Upper lobe of right lung (tissue), 1 donor: ENCODE results near the gene GRM1. TPM values are rescaled to one million over a fixed set of nuclear protein-coding genes. Genes with fewer than 3 reads are reported as not detected.

Experiments used
- ATAC-seq: fragments of 200-7000 bp; cut with Tn5 transposase; one replicate; pipeline ENCODE4 v1.9.1; 2020; ENCODE audit warnings: mild to moderate bottlenecking, moderate library complexity
- DNase-seq: peaks from one replicate; pipeline ENCODE4 v3.0.0-alpha.2; 2020
- H3K27ac ChIP-seq: fragments of 200-600 bp; one replicate; pipeline ENCODE4 v1.8.0; 2022
- H3K27me3 ChIP-seq: fragments of 200-600 bp; one replicate; pipeline ENCODE4 v1.8.0; 2022; ENCODE audit warnings: mild to moderate bottlenecking
- H3K36me3 ChIP-seq: fragments of 200-600 bp; one replicate; pipeline ENCODE4 v1.8.0; 2022
- H3K4me1 ChIP-seq: fragments of 200-600 bp; one replicate; pipeline ENCODE4 v1.8.0; 2022
- H3K4me3 ChIP-seq: fragments of 200-600 bp; one replicate; pipeline ENCODE4 v1.8.0; 2022; ENCODE audit warnings: mild to moderate bottlenecking
- H3K9me3 ChIP-seq: fragments of 200-600 bp; one replicate; pipeline ENCODE4 v1.8.0; 2022
- intact Hi-C: fragments of 100-400 bp; cut with DNase I; formaldehyde crosslinking; loops from one replicate; pipeline ENCODE4 v1.11.0; 2022
- total RNA-seq: library from RNA; stranded (reverse); fragmentation: NEBNext Ultra II Directional; extraction: Animal tissue kit (Norgen Biotek cat#: 25700); gene quantifications from one replicate; pipeline ENCODE4 v1.2.1, GENCODE V29; 2021
- TF ChIP-seq, protein P1 (sequence below): fragments of 200-600 bp; IDR thresholded peaks from one replicate; pipeline ENCODE4 v1.8.0; 2022; ENCODE audit warnings: antibody characterized with exemption
- donor health status: DM: no; HTN: yes; CAD: no; lungs with severe emphysema.

Gene GRM1
- total RNA-seq, 1 donor from 2014 or later = 0.09 TPM

DNA sequence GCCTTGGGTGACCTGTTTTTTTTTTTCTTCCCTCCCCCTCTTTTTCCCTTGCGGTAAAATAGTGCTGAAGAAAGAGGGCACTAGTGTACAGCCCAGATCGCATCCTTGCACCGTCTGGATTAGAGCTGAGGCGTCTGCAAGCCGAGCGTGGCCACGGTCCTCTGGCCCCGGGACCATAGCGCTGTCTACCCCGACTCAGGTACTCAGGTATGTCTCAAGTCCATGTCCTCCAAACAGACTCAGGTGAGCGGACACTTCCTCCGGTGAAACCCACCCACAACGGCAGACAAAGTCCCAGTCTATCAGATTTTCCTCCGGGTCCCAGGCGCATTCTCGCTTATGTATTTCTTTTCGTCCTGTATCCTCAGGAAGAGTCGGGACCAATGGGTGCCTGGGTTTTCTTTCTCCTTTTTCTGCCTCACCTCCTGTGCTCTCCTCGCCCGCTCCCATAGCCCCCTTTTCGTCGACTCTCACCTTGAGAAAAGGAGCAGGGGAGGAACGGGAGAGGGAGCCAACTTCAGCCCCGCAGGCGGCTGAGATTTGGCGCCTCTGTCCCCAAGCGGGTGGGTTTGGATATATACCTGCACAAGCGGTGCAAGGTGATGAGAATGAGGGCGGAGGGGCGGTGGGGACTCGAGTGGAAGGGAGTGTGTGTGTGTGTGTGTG lies 1.1 kb upstream of the GRM1 start:
- Histone ChIP-seq H3K27me3 (peaks cover 43% of the 10 kb centered on the region), H3K27ac (no peak overlapping the region), H3K9me3 (no peaks in the 10 kb centered on the region), H3K36me3 (no peaks in the 10 kb centered on the region), H3K4me1 (no peaks in the 10 kb centered on the region), H3K4me3 (no peak overlapping the region)
- intact Hi-C loops = no loop called here
- TF ChIP-seq, protein P1, sequence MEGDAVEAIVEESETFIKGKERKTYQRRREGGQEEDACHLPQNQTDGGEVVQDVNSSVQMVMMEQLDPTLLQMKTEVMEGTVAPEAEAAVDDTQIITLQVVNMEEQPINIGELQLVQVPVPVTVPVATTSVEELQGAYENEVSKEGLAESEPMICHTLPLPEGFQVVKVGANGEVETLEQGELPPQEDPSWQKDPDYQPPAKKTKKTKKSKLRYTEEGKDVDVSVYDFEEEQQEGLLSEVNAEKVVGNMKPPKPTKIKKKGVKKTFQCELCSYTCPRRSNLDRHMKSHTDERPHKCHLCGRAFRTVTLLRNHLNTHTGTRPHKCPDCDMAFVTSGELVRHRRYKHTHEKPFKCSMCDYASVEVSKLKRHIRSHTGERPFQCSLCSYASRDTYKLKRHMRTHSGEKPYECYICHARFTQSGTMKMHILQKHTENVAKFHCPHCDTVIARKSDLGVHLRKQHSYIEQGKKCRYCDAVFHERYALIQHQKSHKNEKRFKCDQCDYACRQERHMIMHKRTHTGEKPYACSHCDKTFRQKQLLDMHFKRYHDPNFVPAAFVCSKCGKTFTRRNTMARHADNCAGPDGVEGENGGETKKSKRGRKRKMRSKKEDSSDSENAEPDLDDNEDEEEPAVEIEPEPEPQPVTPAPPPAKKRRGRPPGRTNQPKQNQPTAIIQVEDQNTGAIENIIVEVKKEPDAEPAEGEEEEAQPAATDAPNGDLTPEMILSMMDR = no peak
- DNase-seq (no peak), ATAC-seq (no peak)

DNA sequence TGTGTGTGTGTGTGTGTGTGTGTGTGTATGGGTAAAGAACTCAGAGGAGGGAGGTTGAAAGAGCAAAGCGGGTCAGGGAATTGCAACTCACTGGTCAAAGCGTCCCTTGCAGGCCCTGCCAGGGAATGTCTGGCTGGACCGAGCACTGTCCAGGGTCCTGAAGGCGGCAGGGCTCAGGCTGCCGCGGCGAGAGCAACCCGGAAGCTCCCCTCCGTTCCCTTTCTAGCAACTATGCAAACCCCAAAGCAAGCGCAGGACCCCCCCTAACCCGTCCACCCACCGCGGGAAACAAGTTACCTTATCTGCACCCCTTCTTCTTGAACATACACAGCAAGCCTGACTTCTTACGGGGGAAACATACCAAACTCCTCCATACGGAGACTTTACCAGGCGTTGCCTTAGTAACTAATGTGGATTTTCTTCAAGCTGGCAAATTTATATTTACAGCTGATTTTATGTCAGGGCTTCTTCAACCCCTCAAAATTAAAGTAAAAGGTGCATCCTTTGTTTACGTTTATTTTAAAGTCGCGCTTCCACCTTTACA lies 538 bp upstream of the GRM1 start:
- no peaks in the 10 kb centered on the region for H3K4me1 ChIP-seq
- ATAC-seq = peak; percentile 93
- H3K27me3 ChIP-seq = peaks cover 43% of the 10 kb centered on the region
- no peak overlapping the region for H3K27ac ChIP-seq
- no peaks in the 10 kb centered on the region for H3K9me3 ChIP-seq
- H3K4me3 ChIP-seq = no peak overlapping the region
- DNase-seq = peak; percentile 80
- intact Hi-C loops = no loop called here
- TF ChIP-seq, protein P1 = no peak
- H3K36me3 ChIP-seq = no peaks in the 10 kb centered on the region

DNA sequence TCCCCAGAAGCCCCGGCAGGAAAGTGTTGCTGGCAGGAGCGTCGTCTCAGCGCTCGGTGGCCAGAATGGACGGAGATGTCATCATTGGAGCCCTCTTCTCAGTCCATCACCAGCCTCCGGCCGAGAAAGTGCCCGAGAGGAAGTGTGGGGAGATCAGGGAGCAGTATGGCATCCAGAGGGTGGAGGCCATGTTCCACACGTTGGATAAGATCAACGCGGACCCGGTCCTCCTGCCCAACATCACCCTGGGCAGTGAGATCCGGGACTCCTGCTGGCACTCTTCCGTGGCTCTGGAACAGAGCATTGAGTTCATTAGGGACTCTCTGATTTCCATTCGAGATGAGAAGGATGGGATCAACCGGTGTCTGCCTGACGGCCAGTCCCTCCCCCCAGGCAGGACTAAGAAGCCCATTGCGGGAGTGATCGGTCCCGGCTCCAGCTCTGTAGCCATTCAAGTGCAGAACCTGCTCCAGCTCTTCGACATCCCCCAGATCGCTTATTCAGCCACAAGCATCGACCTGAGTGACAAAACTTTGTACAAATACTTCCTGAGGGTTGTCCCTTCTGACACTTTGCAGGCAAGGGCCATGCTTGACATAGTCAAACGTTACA lies 817 bp downstream of the GRM1 start:
- TF ChIP-seq, protein P1 = no peak
- H3K9me3 ChIP-seq = no peaks in the 10 kb centered on the region
- no peak overlapping the region for H3K4me3 ChIP-seq
- no peaks in the 10 kb centered on the region for H3K36me3 ChIP-seq
- no peaks in the 10 kb centered on the region for H3K4me1 ChIP-seq
- H3K27me3 ChIP-seq = peaks cover 43% of the 10 kb centered on the region
- ATAC-seq (no peak), DNase-seq (no peak)
- no peak overlapping the region for H3K27ac ChIP-seq
- intact Hi-C loops = no loop called here

DNA sequence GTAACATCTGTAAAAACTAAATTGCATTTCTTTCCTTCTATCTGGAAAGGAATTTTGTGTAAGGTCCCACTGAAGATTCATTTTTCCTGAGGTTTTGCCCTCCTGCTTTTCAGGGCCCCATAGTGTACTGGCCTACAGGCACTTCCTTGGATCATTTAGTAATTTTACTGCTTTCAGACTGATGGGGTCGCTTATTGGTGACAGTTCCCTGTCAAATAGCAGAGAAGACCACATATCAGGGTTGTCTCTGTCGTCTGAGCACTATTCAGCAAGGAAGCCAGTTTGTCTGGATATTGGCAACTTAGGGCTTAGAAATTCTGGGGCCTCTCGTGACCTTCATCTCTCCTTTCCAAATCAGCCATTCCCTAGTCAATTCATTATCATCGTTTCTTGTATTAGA lies 3.5 kb downstream of the GRM1 start:
- Histone ChIP-seq H3K4me3 (no peak overlapping the region), H3K36me3 (no peaks in the 10 kb centered on the region), H3K27ac (no peak overlapping the region), H3K27me3 (peaks cover 36% of the 10 kb centered on the region), H3K9me3 (no peaks in the 10 kb centered on the region), H3K4me1 (no peaks in the 10 kb centered on the region)
- DNase-seq = no peak
- no peak for ATAC-seq
- TF ChIP-seq, protein P1 = no peak
- intact Hi-C loops = no loop called here

DNA sequence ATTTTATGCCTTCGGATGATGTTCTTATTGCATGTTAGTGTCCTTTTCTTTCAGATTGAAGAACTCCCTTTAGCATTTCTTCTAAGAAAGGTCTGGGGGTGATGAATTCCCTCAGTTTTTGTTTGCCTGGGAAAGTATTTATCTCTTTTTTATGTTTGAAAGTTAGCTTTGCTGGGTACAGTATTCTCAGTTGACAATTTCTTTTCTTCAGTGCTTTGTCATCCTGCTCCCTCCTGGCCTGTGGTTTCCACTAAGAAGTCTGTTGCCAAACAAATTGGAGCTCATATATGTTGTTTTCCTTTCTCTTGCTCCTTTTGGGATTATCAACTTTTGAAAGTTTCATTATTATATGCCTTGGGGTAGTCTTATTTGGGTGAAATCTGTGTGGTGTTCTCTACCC lies 11.5 kb downstream of the GRM1 start:
- intact Hi-C loops = no loop called here
- no peak overlapping the region for H3K27ac ChIP-seq
- no peaks in the 10 kb centered on the region for H3K4me1 ChIP-seq
- TF ChIP-seq, protein P1 = no peak
- H3K4me3 ChIP-seq = no peak overlapping the region
- H3K27me3 ChIP-seq = no peaks in the 10 kb centered on the region
- H3K9me3 ChIP-seq = no peaks in the 10 kb centered on the region
- no peaks in the 10 kb centered on the region for H3K36me3 ChIP-seq
- no peak for DNase-seq
- ATAC-seq = no peak
